CD4-positive, alpha-beta T cell (primary cell): ENCODE results near the gene ZNF423. TPM values are rescaled to one million over a fixed set of nuclear protein-coding genes. Genes with fewer than 3 reads are reported as not detected.
A peak's percentile ranks its signal among the peaks of the same experiment; 100 is the strongest.

Source experiments
- ATAC-seq: fragments of 200-7000 bp; cut with Tn5 transposase; one replicate; pipeline ENCODE4 v1.10.0; 2022; ENCODE audit warnings: mild to moderate bottlenecking; ENCODE audit not compliant: poor library complexity
- CTCF ChIA-PET: fragments of 350-600 bp; sonication (Branson Sonifier 250); formaldehyde crosslinking; loops from one replicate; lab custom pipeline; 2021; ENCODE audit warnings: antibody characterized with exemption, inconsistent platforms; lab: Charles Lee
- POLR2A ChIA-PET: fragments of 350-600 bp; sonication (Branson Sonifier 250); formaldehyde crosslinking; loops from one replicate; lab custom pipeline; 2021; ENCODE audit warnings: antibody characterized with exemption, inconsistent platforms; lab: Charles Lee
- DNase-seq, 14 experiments: peaks; one replicate each; pipeline ENCODE4 v3.0.0-alpha.2; 2013 to 2020; ENCODE audit warnings: mixed read lengths in 2 of 14
- H3K27ac ChIP-seq, 2 donors: one replicate each; pipeline versions ENCODE4 v1.5.1 to v1.7.0; 2013; ENCODE audit warnings: low read length in 2 of 2, low read depth in 1 of 2, mild to moderate bottlenecking in 1 of 2
- H3K27me3 ChIP-seq, 2 experiments: 1 replicate in 1 of 2; 2 replicates in 1 of 2; pipeline versions ENCODE4 v1.6.1 to v1.7.0; 2013; ENCODE audit warnings: low read length in 2 of 2, control low read depth in 1 of 2, mild to moderate bottlenecking in 1 of 2, moderate library complexity in 1 of 2; ENCODE audit not compliant: insufficient read depth in 2 of 2, control insufficient read depth in 1 of 2
- H3K36me3 ChIP-seq: one replicate; pipeline ENCODE4 v1.6.1; 2013; ENCODE audit warnings: low read length, control low read depth; ENCODE audit not compliant: insufficient read depth
- H3K4me1 ChIP-seq: one replicate; pipeline ENCODE4 v1.6.1; 2013; ENCODE audit warnings: low read length, control low read depth; ENCODE audit not compliant: insufficient read depth
- H3K4me3 ChIP-seq: one replicate; pipeline ENCODE4 v1.5.1; 2013; ENCODE audit warnings: mild to moderate bottlenecking, low read length, moderate library complexity
- H3K9me3 ChIP-seq, 2 experiments: 1 replicate in 1 of 2; 2 replicates in 1 of 2; pipeline versions ENCODE4 v1.6.1 to v1.7.0; 2013; ENCODE audit warnings: low read length in 2 of 2, mild to moderate bottlenecking in 2 of 2, control low read depth in 1 of 2, moderate library complexity in 1 of 2; ENCODE audit not compliant: control insufficient read depth in 1 of 2, insufficient read depth in 1 of 2
- H3K27ac Mint-ChIP-seq: one replicate; pipeline ENCODE4 v1.8.0; 2020; ENCODE audit warnings: mixed read lengths
- H3K27me3 Mint-ChIP-seq: one replicate; pipeline ENCODE4 v1.8.0; 2021; ENCODE audit warnings: mixed read lengths
- H3K36me3 Mint-ChIP-seq: one replicate; pipeline ENCODE4 v1.8.0; 2021; ENCODE audit warnings: low read depth, mixed read lengths
- H3K4me1 Mint-ChIP-seq: one replicate; pipeline ENCODE4 v1.8.0; 2021; ENCODE audit warnings: low read depth, mixed read lengths
- H3K4me3 Mint-ChIP-seq: one replicate; pipeline ENCODE4 v1.8.0; 2020; ENCODE audit warnings: mild to moderate bottlenecking, mixed read lengths
- H3K9me3 Mint-ChIP-seq: one replicate; pipeline ENCODE4 v1.8.0; 2020; ENCODE audit warnings: mixed read lengths
- intact Hi-C, 2 experiments: fragments of 100-400 bp; cut with DNase I in 1 of 2; cut with micrococcal nuclease in 1 of 2; formaldehyde crosslinking; loops; one replicate each; pipeline versions ENCODE4 v1.15.1 to v1.9.0; 2023 to 2025; cut with DNase I, micrococcal nuclease
- total RNA-seq, 174 experiments: library from RNA in 2 of 174; stranded (reverse) in 2 of 174; gene quantifications; one replicate each; pipeline ENCODE4 v1.2.3 and lab custom pipeline; 2021 to 2026
- TF ChIP-seq, protein P1 (sequence below): fragments of 200-600 bp; IDR thresholded peaks from one replicate; pipeline ENCODE4 v1.8.0; 2022; ENCODE audit warnings: antibody characterized with exemption, mild to moderate bottlenecking

Gene ZNF423
- total RNA-seq, 2 experiments from 2014 or later, result not detected

DNA sequence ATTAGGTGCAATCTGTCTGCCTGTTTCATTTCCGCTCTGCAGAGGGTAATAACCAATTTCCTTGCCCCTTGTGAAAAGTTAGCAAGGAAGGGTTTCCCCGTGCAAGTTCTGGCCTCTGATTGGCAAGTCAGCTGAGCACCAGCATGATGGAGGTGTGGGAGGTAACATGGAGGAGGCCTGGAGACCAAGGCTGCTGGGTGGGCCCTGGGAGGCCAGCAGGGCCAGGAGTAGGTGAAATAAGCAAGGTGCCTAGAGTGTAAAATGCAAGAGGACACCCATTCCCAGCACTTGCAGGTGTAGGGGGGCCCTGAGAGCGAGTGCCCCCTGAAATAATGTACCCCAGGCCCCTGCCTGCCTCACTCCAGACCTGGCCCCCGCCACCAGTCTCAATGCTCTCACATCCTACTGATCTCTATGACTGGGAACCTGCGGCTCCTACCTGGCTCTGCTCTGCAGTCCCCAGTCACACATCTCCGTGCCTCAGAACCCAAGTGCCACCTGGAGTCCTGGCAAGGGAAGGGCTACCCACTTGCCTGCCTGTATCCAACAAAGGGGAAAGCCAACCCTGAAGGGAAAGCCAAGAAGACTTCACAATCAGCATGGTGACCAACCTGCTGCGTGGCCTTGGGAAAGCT, 366.1 kb downstream of the ZNF423 start:
- Mint-ChIP-seq H3K9me3 (no peaks in the 10 kb centered on the region), H3K36me3 (no peaks in the 10 kb centered on the region), H3K27ac (no peak overlapping the region), H3K4me3 (no peak overlapping the region), H3K27me3 (no peaks in the 10 kb centered on the region), H3K4me1 (no peaks in the 10 kb centered on the region)
- no peaks in the 10 kb centered on the region for H3K27me3 ChIP-seq
- peak in 4 of 14 experiments; percentile 27 to 42 (median 32) for DNase-seq
- no peaks in the 10 kb centered on the region for H3K9me3 ChIP-seq
- H3K4me1 ChIP-seq, result peaks cover 8% of the 10 kb centered on the region
- TF ChIP-seq, protein P1, sequence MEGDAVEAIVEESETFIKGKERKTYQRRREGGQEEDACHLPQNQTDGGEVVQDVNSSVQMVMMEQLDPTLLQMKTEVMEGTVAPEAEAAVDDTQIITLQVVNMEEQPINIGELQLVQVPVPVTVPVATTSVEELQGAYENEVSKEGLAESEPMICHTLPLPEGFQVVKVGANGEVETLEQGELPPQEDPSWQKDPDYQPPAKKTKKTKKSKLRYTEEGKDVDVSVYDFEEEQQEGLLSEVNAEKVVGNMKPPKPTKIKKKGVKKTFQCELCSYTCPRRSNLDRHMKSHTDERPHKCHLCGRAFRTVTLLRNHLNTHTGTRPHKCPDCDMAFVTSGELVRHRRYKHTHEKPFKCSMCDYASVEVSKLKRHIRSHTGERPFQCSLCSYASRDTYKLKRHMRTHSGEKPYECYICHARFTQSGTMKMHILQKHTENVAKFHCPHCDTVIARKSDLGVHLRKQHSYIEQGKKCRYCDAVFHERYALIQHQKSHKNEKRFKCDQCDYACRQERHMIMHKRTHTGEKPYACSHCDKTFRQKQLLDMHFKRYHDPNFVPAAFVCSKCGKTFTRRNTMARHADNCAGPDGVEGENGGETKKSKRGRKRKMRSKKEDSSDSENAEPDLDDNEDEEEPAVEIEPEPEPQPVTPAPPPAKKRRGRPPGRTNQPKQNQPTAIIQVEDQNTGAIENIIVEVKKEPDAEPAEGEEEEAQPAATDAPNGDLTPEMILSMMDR, result no peak
- intact Hi-C loops, result loop anchor here (2.0 kb wide), 2 partner anchors 25 to 49 kb away; no protein-coding TSS in a partner anchor
- H3K4me3 ChIP-seq, result no peak overlapping the region
- ATAC-seq, result peak; percentile 44
- ChIA-PET POLR2A (no interaction called here), CTCF (no interaction called here)
- no peak overlapping the region for H3K27ac ChIP-seq
- no peaks in the 10 kb centered on the region for H3K36me3 ChIP-seq

DNA sequence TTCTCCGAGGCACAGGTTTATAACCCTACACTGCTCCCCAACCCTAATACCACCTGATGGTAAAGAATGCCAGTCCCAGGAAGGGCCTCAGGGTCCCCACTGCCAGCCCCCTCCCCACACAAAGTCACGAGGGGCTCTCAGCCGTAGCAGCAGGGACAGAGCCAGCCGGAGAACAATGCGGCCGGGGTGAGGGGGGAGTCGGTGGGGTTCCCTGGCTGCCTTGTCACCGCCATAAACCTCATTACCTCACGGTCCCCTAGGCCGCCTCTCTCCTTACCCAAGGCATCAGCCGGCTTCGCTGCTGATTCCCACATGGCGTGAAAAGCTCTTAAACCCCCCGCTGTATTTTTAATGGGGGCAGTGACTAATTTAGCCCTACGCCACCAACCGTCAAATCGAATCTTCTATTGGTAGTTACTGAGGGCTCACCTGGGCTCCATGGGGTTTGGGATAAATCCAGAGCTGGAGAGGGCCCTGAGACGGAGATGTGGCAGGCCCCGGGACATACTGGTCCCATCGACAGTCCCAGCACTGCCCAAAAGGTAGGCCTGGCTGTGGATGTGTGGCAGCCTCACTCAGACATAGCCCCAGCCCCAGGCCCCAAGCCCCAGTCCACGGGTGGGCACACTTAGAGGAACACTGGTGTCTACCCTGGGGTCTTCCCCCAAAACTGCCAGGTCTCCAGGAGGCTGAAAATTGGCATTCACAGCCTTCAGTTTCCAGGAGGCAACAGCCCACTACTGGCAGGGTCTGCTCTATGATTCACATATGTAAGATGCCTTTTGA, 367.0 kb downstream of the ZNF423 start:
- no peaks in the 10 kb centered on the region for H3K36me3 Mint-ChIP-seq
- H3K27ac ChIP-seq, result no peak overlapping the region
- ChIA-PET CTCF (no interaction called here), POLR2A (no interaction called here)
- DNase-seq (peak in 1 of 14 experiments; percentile 16), ATAC-seq (no peak)
- no peaks in the 10 kb centered on the region for H3K9me3 Mint-ChIP-seq
- H3K27me3 ChIP-seq, result peaks cover 0 to under 1% of the 10 kb centered on the region in 2 experiments
- H3K4me1 ChIP-seq, result peaks cover 11% of the 10 kb centered on the region
- H3K27ac Mint-ChIP-seq, result no peak overlapping the region
- intact Hi-C loops, result loop anchor here in 1 of 2 experiments (2.0 kb wide), 1 partner anchor 24 kb away; no protein-coding TSS in a partner anchor
- no peak overlapping the region for H3K4me3 ChIP-seq
- H3K4me3 Mint-ChIP-seq, result no peak overlapping the region
- no peaks in the 10 kb centered on the region for H3K27me3 Mint-ChIP-seq
- H3K36me3 ChIP-seq, result no peaks in the 10 kb centered on the region
- no peaks in the 10 kb centered on the region for H3K9me3 ChIP-seq
- H3K4me1 Mint-ChIP-seq, result no peaks in the 10 kb centered on the region
- TF ChIP-seq, protein P1, result no peak

DNA sequence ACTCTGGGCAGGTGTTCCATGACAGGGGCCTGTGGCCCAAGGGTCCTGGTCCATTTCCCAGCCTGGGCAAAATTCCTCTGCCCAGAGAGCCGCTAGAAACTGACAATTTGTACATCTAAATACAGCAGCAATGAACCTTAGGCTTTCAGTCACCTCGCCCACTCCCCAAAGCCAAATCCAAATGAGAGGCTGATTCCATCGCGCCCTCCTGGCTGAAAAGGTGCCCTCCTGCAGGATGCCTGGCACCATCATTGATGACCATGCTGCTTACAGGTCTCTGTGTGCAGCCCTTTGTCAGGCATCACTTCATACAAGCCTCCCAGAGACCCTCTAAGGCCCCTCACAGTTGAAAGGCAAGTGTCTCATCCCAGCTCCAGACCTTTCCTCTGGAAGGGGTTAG, 367.6 kb downstream of the ZNF423 start:
- TF ChIP-seq, protein P1, result no peak
- Histone ChIP-seq H3K9me3 (no peaks in the 10 kb centered on the region), H3K27me3 (peaks cover 0 to 4% of the 10 kb centered on the region in 2 experiments), H3K36me3 (no peaks in the 10 kb centered on the region), H3K4me3 (no peak overlapping the region), H3K27ac (no peak overlapping the region), H3K4me1 (peaks cover 17% of the 10 kb centered on the region)
- POLR2A ChIA-PET, result no interaction called here
- intact Hi-C loops, result loop anchor here in 1 of 2 experiments (2.0 kb wide), 1 partner anchor 24 kb away; no protein-coding TSS in a partner anchor
- ATAC-seq (no peak), DNase-seq (peak in 1 of 14 experiments; percentile 14)
- CTCF ChIA-PET, result no interaction called here
- H3K27ac Mint-ChIP-seq, result no peak overlapping the region
- H3K27me3 Mint-ChIP-seq, result no peaks in the 10 kb centered on the region
- H3K9me3 Mint-ChIP-seq, result no peaks in the 10 kb centered on the region
- no peak overlapping the region for H3K4me3 Mint-ChIP-seq
- H3K4me1 Mint-ChIP-seq, result no peaks in the 10 kb centered on the region
- H3K36me3 Mint-ChIP-seq, result no peaks in the 10 kb centered on the region
